Ovary (tissue), 3 donors: ENCODE data around the gene TRIO.

Experiments
- CTCF ChIP-seq, 3 donors: fragments of 450-650 bp in 2 of 3; fragments of 200-600 bp in 1 of 3; IDR thresholded peaks; one replicate each; pipeline versions ENCODE4 v1.5.1 to v1.8.0; 2016 to 2022; ENCODE audit warnings: antibody characterized with exemption in 3 of 3, mild to moderate bottlenecking in 1 of 3
- EP300 ChIP-seq: sonication (generic); formaldehyde crosslinking; IDR thresholded peaks from one replicate; pipeline ENCODE4 v1.6.1; 2017; ENCODE audit warnings: antibody characterized with exemption
- POLR2A ChIP-seq: fragments of 450-650 bp; IDR thresholded peaks from one replicate; pipeline ENCODE4 v1.6.1; 2017; ENCODE audit warnings: antibody characterized with exemption, mild to moderate bottlenecking, moderate library complexity
- donor health status: DM: no; HTN: no; CAD: no.

DNA sequence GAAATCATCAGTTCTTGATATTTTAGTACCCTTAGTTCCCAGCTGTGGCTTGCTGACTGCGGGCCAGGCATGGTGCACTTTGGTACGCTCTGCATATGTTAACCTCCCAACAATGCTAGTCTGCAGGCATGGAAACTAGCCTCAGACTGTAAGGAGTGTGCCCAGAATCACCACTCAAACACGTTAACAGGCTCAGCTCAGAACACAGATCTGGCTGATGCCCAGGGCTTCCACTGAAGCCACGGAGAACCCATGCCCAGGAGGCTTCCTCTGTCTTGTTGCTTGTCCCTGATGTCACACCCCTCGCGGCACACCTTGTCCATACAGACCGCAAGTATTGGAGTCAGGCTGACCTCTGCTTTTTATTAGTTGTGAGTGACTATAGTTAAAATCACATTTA, 251.2 kb downstream of the TRIO start:
- TF ChIP-seq CTCF (IDR thresholded peaks at IDR 0.05) (no peak), POLR2A (no peak), EP300 (no peak)
